ENCODE results near the gene SYT3.
"Not testable (repeated sequence)": the region's sequence is repeated elsewhere in the genome, so short reads cannot be mapped to it uniquely, and the experiment has no call there.

SYT3 gene

GRCh38 chr19:50599427-50599826, 40.3 kb downstream of the SYT3 start:
- H3K4me3 ChIP-seq (replicated peaks; ENCODE audit: low read depth, low read length), result no peak overlapping the region
- TF ChIP-seq CTCF (IDR thresholded peaks at IDR 0.05; ENCODE audit: low read length, missing control alignments), result no peak
- DNase-seq (ENCODE audit: low read depth), result no peak

- TF ChIP-seq CTCF (IDR thresholded peaks at IDR 0.05; ENCODE audit: low read length, missing control alignments), result no peak
- no peak overlapping the region for H3K4me3 ChIP-seq (replicated peaks; ENCODE audit: low read depth, low read length)
- DNase-seq (ENCODE audit: low read depth), result no peak
Measured at GRCh38 chr19:50590191-50590590, 49.5 kb downstream of the SYT3 start.

DNA sequence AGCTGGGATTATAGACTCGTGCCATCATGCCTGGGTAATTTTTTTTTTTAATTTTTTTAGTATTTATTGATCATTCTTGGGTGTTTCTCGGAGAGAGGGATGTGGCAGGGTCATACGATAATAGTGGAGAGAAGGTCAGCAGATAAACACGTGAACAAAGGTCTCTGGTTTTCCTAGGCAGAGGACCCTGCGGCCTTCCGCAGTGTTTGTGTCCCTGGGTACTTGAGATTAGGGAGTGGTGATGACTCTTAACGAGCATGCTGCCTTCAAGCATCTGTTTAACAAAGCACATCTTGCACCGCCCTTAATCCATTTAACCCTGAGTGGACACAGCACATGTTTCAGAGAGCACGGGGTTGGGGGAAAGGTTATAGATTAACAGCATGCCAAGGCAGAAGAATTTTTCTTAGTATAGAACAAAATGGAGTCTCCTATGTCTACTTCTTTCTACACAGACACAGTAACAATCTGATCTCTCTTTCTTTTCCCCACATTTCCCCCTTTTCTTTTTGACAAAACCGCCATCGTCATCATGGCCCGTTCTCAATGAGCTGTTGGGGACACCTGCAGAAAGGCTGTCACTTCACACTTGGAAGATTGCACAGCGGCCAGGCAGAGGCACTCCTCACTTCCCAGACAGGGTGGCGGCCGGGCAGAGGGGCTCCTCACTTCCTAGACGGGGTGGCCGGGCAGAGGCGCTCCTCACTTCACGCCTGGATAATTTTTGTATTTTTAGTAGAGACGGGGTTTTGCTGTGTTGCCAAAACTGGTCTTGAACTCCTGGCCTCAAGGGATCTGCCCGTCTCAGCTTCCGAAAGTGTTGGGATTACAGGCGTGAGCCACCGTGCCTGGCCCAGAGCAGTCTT, 57.7 kb downstream of the SYT3 start:
- not testable (repeated sequence) for DNase-seq (ENCODE audit: low read depth); H3K4me3 ChIP-seq (replicated peaks; ENCODE audit: low read depth, low read length)

DNA sequence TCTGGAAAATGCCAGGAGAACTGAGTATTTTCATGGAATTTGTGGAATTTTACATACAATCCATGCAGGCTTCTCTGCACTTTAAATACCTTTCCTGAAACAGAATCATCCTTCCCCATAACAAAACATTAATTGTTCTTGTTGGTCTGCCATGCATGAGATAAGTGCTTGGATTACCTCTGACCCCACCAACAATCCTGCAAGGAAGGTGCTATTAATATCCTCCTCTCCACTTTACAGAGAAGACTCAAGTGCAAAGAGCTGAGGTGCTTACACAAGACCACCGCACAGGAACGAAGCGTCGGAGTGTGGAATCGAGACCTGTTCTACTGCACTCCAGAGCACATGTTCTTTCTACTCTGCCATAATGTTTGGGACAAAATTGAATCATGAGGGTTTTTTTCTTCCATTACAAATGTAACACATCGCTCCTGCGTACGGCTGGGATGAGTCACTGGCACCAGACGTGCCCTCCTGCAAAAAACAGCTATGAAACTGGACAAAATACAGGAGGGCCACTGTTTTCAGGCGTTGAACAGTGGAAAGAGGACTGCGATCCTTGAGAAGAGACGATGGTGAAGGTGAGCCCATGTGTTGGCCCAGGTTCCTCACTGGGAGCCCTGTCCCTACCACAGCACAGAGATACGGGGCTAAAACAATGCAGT, 58.6 kb downstream of the SYT3 start:
- H3K4me3 ChIP-seq (replicated peaks; ENCODE audit: low read depth, low read length), result no peak overlapping the region
- TF ChIP-seq CTCF (IDR thresholded peaks at IDR 0.05; ENCODE audit: low read length, missing control alignments), result no peak
- DNase-seq (ENCODE audit: low read depth), result no peak

- no peak for DNase-seq (ENCODE audit: low read depth)
- TF ChIP-seq CTCF (IDR thresholded peaks at IDR 0.05; ENCODE audit: low read length, missing control alignments), result no peak
- H3K4me3 ChIP-seq (replicated peaks; ENCODE audit: low read depth, low read length), result no peak overlapping the region
Measured at GRCh38 chr19:50580240-50580639, 59.4 kb downstream of the SYT3 start.

- DNase-seq (ENCODE audit: low read depth); H3K4me3 ChIP-seq (replicated peaks; ENCODE audit: low read depth, low read length): not testable (repeated sequence)
Measured at GRCh38 chr19:50576769-50577168, 62.9 kb downstream of the SYT3 start.

DNA sequence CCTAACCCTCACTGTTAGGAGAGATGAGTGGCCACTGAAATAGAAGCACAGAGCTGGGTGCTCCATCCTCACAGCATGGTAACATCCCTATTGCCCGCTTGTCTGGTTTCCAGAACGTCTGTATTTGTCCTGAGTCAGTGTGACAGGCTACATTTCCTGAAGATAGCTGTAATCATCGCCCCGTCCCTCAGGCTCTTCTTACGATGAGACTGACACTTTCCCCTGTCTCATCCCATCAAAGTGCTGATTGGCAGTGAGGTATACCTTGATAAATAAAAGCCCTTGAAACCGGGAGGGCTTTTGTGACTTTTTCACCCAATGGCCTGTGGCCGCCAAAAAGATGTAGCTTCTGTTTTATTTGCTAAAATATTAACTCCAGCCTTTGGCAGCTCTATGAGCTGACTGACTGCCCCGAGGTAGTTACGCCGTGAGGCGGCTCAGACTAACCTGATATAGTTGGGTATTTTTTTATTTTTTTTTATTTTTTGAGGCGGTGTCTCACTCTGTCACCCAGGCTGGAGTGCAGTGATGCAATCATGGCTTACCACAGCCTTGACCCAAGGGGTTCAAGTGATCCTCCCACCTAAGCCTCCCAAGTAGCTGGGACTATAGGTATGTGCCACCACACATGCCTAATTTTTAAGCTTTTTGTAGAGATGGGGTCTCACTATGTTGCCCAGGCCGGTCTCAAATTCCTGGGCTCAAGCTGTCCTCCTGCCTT, 65.8 kb downstream of the SYT3 start:
- TF ChIP-seq CTCF (IDR thresholded peaks at IDR 0.05; ENCODE audit: low read length, missing control alignments), result no peak
- DNase-seq (ENCODE audit: low read depth), result no peak
- no peak overlapping the region for H3K4me3 ChIP-seq (replicated peaks; ENCODE audit: low read depth, low read length)

All from fibroblast of pulmonary artery (primary cell).